HG02981 (cell line): ENCODE results near the gene PRR7.

Experiments used
- ATAC-seq: cut with Tn5 transposase; IDR thresholded peaks from one replicate; pipeline ENCODE4 v1.9.1; 2021; ENCODE audit warnings: mild to moderate bottlenecking, moderate library complexity; ENCODE audit not compliant: unreplicated experiment

PRR7 gene

GRCh38 chr5:177434942-177435738 lies 11.5 kb upstream of the PRR7 start:
- no peak for ATAC-seq

DNA sequence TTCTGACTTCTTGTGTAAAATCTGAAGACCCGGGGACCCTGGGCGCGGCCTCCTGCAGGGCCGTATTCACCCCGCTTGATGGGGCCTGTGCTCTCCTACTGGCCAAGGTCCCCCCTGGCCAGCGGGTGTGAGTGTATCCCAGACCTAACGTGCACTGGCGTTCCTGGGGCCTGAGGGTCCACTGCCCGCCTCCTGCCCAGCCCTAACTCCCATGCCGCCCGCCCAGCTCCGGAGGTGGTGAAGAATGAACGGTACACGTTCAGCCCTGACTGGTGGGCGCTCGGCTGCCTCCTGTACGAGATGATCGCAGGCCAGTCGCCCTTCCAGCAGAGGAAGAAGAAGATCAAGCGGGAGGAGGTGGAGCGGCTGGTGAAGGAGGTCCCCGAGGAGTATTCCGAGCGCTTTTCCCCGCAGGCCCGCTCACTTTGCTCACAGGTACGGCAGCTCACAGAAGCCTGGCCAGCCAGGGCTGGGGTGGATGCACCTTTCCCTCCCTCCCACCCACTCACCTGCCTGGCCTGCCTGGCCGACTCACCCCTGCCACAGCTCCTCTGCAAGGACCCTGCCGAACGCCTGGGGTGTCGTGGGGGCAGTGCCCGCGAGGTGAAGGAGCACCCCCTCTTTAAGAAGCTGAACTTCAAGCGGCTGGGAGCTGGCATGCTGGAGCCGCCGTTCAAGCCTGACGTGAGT lies 10.6 kb upstream of the PRR7 start:
- ATAC-seq = no peak

DNA sequence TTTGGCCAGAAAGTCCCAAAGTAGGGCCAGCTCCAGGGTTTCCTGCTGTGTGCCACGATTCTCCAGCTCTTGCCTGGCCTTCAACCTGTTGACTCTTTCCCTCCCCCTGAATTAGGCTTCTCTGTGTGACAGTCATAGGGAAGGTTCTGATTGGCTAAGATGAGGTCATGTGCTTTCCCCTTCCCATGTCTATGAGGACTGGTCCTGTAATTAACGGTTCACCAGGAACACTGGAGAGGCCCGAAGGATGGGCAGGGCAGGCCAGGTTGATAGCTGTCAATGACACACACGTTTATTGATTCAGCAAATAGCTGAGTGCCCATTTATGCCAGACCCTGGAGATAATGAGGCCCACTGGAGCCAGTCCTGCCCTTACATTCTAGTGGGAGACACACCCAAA lies 9.0 kb upstream of the PRR7 start:
- no peak for ATAC-seq

DNA sequence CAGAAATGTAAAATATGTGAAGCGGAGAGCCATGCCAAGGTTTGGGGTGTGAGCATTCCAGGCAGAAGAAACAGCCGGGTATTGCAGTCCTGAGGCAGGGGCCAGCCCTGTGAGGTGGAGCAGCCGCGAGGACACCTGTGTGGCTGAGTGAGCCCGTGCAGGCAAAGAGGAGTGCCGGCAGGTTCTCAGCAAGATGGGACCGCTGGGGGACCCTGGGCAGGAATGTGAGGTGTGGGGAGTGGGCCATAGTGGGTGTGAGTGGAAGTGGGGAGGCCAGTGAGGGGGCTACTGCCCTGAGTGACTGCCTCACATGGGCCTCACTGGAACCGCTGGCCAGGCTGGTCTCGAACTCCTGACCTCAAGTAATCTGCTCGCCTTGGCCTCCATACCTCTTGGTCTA lies 8.1 kb upstream of the PRR7 start:
- ATAC-seq = no peak

- no peak for ATAC-seq
These were observed 7.0 kb upstream of the PRR7 start for GRCh38 chr5:177439518-177440053.

GRCh38 chr5:177440211-177440989 lies 6.2 kb upstream of the PRR7 start:
- no peak for ATAC-seq

DNA sequence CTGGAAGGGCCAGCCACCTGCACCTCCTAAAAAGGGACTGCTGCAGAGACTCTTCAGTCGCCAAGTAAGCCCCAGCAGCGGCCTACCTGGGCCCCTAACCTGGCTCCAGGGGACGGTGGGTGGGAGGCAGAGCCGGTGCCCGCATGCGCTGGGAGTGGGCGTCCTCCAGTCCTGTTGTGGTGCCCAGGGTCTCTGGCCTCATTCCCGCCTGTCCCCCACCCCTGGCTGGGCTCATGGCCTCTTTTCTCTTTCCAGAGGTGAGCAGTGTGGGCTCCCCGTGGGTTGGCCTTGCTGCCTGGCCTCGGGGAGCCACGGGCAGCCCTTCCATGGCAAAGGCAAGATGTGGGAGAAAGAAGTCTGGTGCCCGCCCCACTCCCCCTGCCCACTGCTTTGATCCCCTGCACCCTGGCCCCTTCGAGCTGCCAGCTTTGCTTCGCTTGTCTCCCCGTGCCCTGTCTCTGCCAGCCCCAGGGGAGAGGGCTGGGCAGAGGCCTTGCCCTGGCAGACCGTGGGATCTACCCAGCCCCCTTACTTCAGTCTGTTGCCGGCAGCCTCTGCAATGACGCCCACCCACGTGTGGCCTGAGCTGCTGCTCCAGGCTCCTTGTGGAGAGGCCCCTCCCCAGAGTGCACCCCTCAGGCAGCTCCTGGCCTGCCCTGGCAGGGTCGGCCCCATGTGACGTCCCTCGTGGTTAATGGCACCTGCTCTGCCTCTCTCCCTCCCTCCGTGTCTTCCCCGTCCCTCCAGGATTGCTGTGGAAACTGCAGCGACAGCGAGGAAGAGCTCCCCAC lies 5.4 kb upstream of the PRR7 start:
- no peak for ATAC-seq

- ATAC-seq = no peak
These were observed 4.4 kb upstream of the PRR7 start for GRCh38 chr5:177442066-177442826.

GRCh38 chr5:177443144-177443983 lies 3.2 kb upstream of the PRR7 start:
- ATAC-seq = no peak

- no peak for ATAC-seq
These were observed 2.2 kb upstream of the PRR7 start for GRCh38 chr5:177444106-177445051.

DNA sequence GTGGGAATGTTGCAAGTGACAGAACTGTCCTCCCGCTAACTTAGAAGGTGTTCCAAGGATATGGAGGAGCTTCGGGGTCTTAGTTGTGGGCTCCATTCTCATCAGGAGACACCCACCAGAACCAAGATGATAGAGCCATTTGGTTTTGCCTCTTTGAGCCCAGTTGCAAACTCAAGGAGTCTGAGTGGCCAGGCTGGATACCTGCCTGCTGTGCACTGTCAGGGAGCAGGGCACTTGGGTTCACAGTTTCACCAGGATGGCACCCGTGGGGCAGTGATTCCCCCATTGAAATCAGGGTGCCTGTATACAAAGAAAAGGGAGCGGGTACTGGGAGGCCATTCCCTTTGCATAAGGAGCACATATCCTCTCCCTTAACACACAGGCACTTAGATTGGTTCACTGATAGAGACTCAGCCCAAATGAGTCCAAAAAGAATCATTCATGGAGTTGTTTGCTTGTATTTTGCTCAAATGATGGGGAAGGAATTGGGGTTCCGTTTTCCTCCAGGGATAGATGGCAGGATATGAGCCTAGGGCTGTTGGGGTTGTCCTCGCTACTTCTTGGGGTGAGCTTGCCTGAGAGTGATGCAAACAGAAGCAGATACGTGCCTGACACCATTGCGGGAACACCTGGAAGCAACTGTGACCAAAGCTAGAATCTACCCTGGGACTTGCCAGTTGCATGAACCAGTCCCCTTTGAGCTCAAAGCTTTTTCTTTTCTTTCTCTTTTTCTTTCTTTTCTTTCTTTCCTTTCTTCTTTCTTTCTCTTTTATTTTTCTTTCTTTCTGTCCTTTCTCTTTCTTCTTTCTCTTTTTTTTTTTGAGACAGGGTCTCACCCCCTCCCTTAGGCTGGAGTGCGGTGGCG lies 1.3 kb upstream of the PRR7 start:
- no peak for ATAC-seq

DNA sequence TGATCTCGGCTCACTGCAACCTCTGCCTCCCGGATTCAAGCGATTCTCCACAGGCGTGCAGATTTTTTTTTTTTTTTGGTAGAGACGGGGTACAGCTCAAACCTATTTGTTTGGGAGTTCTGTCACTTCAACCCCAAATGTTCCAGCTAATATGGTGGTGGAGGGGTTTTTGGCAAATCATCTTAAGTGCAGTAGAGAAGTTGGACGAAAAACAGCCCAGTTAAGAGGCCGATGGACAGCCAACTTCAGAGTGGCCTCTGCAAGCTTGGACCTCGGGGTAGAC lies 756 bp upstream of the PRR7 start:
- no peak for ATAC-seq

DNA sequence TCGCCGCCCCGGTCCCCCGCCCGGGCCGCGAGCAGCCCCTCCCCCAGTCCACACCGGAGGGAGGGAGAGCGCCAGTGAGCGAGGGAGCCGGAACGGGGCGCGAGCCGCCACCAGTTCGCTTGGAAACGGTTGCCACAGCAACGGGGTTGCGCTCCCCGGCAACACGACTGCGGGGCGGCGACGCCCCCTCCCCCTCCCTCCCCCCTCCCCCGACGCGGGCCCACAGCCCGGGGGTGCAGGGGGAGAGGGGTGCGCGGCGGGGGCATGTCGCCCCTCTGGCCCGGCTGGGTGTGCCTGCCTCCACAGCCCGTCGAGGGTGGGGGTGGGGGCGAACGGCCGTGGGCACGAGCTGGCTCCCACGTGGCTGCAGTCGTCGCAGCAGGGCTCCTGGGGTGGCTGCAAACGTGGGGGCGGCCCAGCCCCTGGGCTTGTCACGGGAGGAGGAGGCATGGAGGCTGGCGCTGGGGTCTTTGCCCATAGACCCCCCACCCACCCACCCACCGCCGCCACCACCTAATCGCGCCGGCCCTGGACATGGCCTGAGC lies 524 bp downstream of the PRR7 start:
- ATAC-seq = peak; percentile 39

DNA sequence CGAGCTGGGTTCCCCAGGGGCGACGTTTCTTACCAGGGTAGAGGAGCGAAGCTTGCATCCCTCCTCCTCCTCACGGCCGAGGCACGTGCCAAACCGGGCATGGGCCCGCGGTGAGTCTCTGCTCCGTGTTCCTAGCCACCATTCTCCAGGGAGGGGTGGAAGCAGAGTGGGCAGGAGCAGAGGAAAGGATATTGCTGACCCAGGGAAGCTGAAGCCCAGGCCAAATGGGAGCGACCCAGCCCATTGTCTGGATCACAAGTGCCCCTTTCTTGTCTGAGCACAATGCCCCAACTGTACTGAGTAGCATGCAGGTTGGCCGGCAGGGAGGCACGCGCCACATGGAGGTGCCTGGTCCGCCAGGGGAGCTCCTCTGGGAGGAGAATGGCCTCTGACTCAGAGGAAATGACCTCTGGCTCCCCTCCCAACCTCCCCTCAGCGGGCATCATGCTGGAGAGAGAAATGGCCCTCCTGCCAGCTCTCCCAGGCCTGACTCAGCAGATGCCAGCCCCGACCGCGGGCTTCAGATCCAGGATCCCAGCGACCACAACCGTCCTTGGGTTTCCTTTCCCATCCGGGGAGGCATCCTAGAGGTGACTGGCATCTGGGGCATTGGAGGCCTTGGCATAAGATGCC lies 1.1 kb downstream of the PRR7 start:
- no peak for ATAC-seq

- ATAC-seq = no peak
These were observed 1.8 kb downstream of the PRR7 start for GRCh38 chr5:177448244-177448950.
